GM12873 (cell line): Measurements from ENCODE around the gene MRPL28.

ENCODE experiments used
- CTCF ChIP-seq: IDR thresholded peaks from 2 replicates; pipeline ENCODE4 v1.5.1; 2012; ENCODE audit warnings: low read depth, mild to moderate bottlenecking, moderate library complexity, low read length, control low read depth; ENCODE audit not compliant: insufficient read depth; ENCODE audit errors: missing control alignments

The MRPL28 gene

GRCh38 chr16:373020-373598 lies 2.8 kb upstream of the MRPL28 start:
- no peak for TF ChIP-seq CTCF

DNA sequence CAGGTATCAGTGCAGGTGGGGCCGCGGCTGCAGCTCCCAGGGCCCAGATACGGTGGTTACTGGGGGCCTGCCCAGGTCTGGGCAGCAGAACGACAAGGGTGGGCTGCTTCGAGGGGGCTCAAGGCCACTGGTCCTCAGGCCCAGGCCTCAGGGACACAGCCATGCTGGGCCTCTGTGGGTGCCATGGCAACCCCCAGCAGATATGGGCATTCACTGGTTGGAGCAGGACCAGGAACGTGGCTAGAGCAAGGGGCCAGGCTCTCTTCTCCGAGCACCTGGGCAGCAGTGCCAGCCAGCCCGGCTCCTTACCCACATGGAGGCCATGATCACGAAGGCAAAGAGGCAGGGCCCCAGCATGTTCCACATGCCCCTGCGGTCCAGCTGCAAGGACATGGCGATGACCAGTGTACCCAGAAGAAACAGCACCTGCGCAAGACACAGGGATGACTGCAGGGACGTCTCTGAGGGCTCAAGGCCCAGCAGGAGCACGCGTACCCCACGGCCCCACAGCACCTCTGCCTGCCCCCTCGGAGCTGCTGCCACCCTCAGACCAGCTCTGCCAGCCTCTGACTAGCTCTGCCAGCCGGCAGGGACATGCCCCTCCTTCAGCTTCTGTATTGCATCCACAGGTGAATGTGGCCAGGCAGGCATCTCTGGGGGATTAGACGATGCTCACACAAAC lies 2.1 kb upstream of the MRPL28 start:
- no peak for TF ChIP-seq CTCF

GRCh38 chr16:371515-372301 lies 1.4 kb upstream of the MRPL28 start:
- TF ChIP-seq CTCF, result no peak

- TF ChIP-seq CTCF, result no peak
Observed at GRCh38 chr16:370979-371514, 709 bp upstream of the MRPL28 start.

GRCh38 chr16:369866-370436 lies 387 bp downstream of the MRPL28 start:
- no peak for TF ChIP-seq CTCF

GRCh38 chr16:369275-369865 lies 968 bp downstream of the MRPL28 start:
- no peak for TF ChIP-seq CTCF
